PC-9 (cell line): ENCODE measurements around the gene RBM45. TPM values are rescaled to one million over a fixed set of nuclear protein-coding genes. Genes with fewer than 3 reads are reported as not detected.
A peak's percentile ranks its signal among the peaks of the same experiment; 100 is the strongest.
"Not testable (repeated sequence)": the region's sequence is repeated elsewhere in the genome, so short reads cannot be mapped to it uniquely, and the experiment has no call there.

Source experiments
- BruUV-seq: library from RNA; stranded (reverse); fragments of 400-500 nt; replicated peaks from 2 replicates; lab custom pipeline; 2021; lab: Mats Ljungman, UMichigan
- CTCF ChIA-PET: fragments of 300-600 bp; sonication (Branson Sonifier 250); formaldehyde crosslinking; loops from one replicate; lab custom pipeline; 2022; ENCODE audit warnings: antibody characterized with exemption; lab: Charles Lee
- POLR2A ChIA-PET: fragments of 300-600 bp; sonication (Branson Sonifier 250); formaldehyde crosslinking; loops from one replicate; lab custom pipeline; 2022; ENCODE audit warnings: antibody characterized with exemption; ENCODE audit not compliant: unreplicated experiment; lab: Charles Lee
- DNase-seq, 2 experiments: peaks; one replicate each; pipeline versions ENCODE4 v3.0.0 to v3.0.0-alpha.2; 2015 to 2022; ENCODE audit warnings: mixed read lengths in 1 of 2
- H2AFZ ChIP-seq: fragments of 200-600 bp; sonication (generic); 2 replicates; pipeline ENCODE4 v1.8.1; 2017; ENCODE audit warnings: antibody characterized with exemption
- H3F3A ChIP-seq: fragments of 200-600 bp; sonication (generic); 2 replicates; pipeline ENCODE4 v1.8.1; 2017; ENCODE audit warnings: antibody characterized with exemption, mild to moderate bottlenecking, low read depth; ENCODE audit not compliant: insufficient read depth
- H3K27ac ChIP-seq: fragments of 200-600 bp; sonication (generic); 2 replicates; pipeline ENCODE4 v1.6.1; 2016; ENCODE audit warnings: mixed run types
- H3K27me3 ChIP-seq: fragments of 200-600 bp; sonication (generic); 2 replicates; pipeline ENCODE4 v1.6.1; 2016; ENCODE audit warnings: low read depth, mixed run types; ENCODE audit not compliant: insufficient read depth
- H3K36me3 ChIP-seq: fragments of 200-600 bp; sonication (generic); 2 replicates; pipeline ENCODE4 v1.6.1; 2016; ENCODE audit warnings: low read depth, mixed run types
- H3K4me1 ChIP-seq: fragments of 200-600 bp; sonication (generic); replicated peaks from 2 replicates; pipeline ENCODE4 v1.6.1; 2016; ENCODE audit warnings: mixed run types; ENCODE audit not compliant: insufficient read depth
- H3K4me2 ChIP-seq: fragments of 200-600 bp; sonication (generic); 2 replicates; pipeline ENCODE4 v1.6.1; 2017; ENCODE audit warnings: mixed run types
- H3K4me3 ChIP-seq: fragments of 200-600 bp; sonication (generic); 2 replicates; pipeline ENCODE4 v1.6.1; 2016; ENCODE audit warnings: mixed run types
- H3K79me2 ChIP-seq: fragments of 200-600 bp; sonication (generic); 2 replicates; pipeline ENCODE4 v1.6.1; 2017; ENCODE audit warnings: low read depth, mixed run types
- H3K9me2 ChIP-seq: fragments of 200-600 bp; sonication (generic); 2 replicates; pipeline ENCODE4 v1.8.1; 2017; ENCODE audit warnings: mild to moderate bottlenecking; ENCODE audit not compliant: insufficient read depth
- H3K9me3 ChIP-seq: fragments of 200-600 bp; sonication (generic); 2 replicates; pipeline ENCODE4 v1.8.1; 2016; ENCODE audit warnings: low read depth; ENCODE audit not compliant: insufficient read depth
- H4K20me1 ChIP-seq: fragments of 200-600 bp; sonication (generic); 2 replicates; pipeline ENCODE4 v1.8.1; 2017; ENCODE audit not compliant: insufficient read depth
- CTCF ChIP-seq: fragments of 200-600 bp; sonication (generic); conservative IDR thresholded peaks from 2 replicates; pipeline ENCODE4 v1.6.1; 2017; ENCODE audit warnings: mixed run types, antibody characterized with exemption, mild to moderate bottlenecking, moderate library complexity
- EZH2 ChIP-seq: fragments of 200-600 bp; sonication (generic); IDR thresholded peaks from 2 replicates; pipeline ENCODE4 v1.8.0; 2017; ENCODE audit warnings: antibody characterized with exemption, low read depth
- intact Hi-C: fragments of 100-400 bp; cut with micrococcal nuclease; formaldehyde crosslinking; loops from one replicate; pipeline ENCODE4 v1.10.0; 2022; ENCODE audit not compliant: unreplicated experiment
- total RNA-seq: library from RNA; stranded (reverse); gene quantifications from 2 replicates; pipeline ENCODE4 v1.2.3, GENCODE V29; 2021

Gene RBM45
- total RNA-seq, 1 experiment from 2014 or later = 12.6 TPM

DNA sequence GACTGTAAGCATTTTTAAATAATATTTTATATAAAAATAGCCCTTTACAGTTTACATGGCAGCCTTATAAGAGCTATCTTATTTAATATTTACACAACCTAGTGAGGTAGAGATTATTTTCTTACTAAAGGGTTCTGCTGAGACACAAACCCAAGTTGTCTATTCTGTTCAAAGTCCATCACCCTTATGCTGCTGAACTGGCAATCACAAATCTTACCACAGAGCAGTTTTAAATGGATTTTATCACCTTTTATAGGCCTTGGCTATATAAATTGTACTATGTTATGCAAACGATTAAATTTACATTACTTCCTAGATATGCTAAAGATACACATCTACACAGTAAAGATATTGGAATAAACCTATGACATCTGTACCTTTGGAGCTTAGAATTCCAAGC is 40.7 kb downstream of the RBM45 start:
- POLR2A ChIA-PET = no interaction called here
- Histone ChIP-seq H3K27ac (no peak overlapping the region), H3K9me2 (no peaks in the 10 kb centered on the region), H3F3A (no peaks in the 10 kb centered on the region), H3K27me3 (no peaks in the 10 kb centered on the region), H3K4me2 (no peak overlapping the region), H3K9me3 (no peaks in the 10 kb centered on the region), H3K79me2 (no peaks in the 10 kb centered on the region), H4K20me1 (no peaks in the 10 kb centered on the region), H2AFZ (no peak overlapping the region), H3K4me1 (no peaks in the 10 kb centered on the region), H3K36me3 (no peaks in the 10 kb centered on the region), H3K4me3 (no peak overlapping the region)
- TF ChIP-seq EZH2 = no peak
- no peak for TF ChIP-seq CTCF
- CTCF ChIA-PET = interaction anchor here (1.2 kb wide), 1 partner anchor 12 kb away, joined by 3 read pairs; no protein-coding TSS in a partner anchor
- DNase-seq = no peak
- intact Hi-C loops = loop anchor here (2.0 kb wide), 1 partner anchor 32 kb away; no protein-coding TSS in a partner anchor
- BruUV-seq = no TSS peak

GRCh38 chr2:178153878-178154277 is 41.6 kb downstream of the RBM45 start:
- H3K79me2 ChIP-seq, H3K4me1 ChIP-seq, POLR2A ChIA-PET, H3F3A ChIP-seq, H3K27me3 ChIP-seq, H3K36me3 ChIP-seq, H3K4me2 ChIP-seq, H4K20me1 ChIP-seq, DNase-seq, H3K4me3 ChIP-seq, H3K9me2 ChIP-seq, H3K9me3 ChIP-seq, BruUV-seq, H2AFZ ChIP-seq, H3K27ac ChIP-seq: not testable (repeated sequence)
- CTCF ChIA-PET = interaction anchor here (1.2 kb wide), 1 partner anchor 13 kb away, joined by 3 read pairs; no protein-coding TSS in a partner anchor
- intact Hi-C loops = loop anchor here (2.0 kb wide), 1 partner anchor 31 kb away; no protein-coding TSS in a partner anchor

- Histone ChIP-seq H4K20me1 (no peaks in the 10 kb centered on the region), H2AFZ (no peak overlapping the region), H3K9me2 (no peaks in the 10 kb centered on the region), H3K27me3 (no peaks in the 10 kb centered on the region), H3K4me3 (no peak overlapping the region), H3F3A (no peaks in the 10 kb centered on the region), H3K36me3 (no peaks in the 10 kb centered on the region), H3K79me2 (no peaks in the 10 kb centered on the region), H3K9me3 (no peaks in the 10 kb centered on the region), H3K4me1 (no peaks in the 10 kb centered on the region), H3K27ac (no peak overlapping the region), H3K4me2 (no peak overlapping the region)
- DNase-seq = no peak
- ChIA-PET CTCF (no interaction called here), POLR2A (no interaction called here)
- TF ChIP-seq CTCF (no peak), EZH2 (no peak)
- BruUV-seq = no TSS peak
- intact Hi-C loops = no loop called here
These were observed 43.3 kb downstream of the RBM45 start for GRCh38 chr2:178155524-178155923.

GRCh38 chr2:178157574-178157973 is 45.3 kb downstream of the RBM45 start:
- Histone ChIP-seq H3K27me3 (no peaks in the 10 kb centered on the region), H4K20me1 (no peaks in the 10 kb centered on the region), H3K9me3 (no peaks in the 10 kb centered on the region), H3K36me3 (no peaks in the 10 kb centered on the region), H3K9me2 (no peaks in the 10 kb centered on the region), H3K27ac (no peak overlapping the region), H3K4me2 (peak overlapping the region; percentile 32; the same call in 1 of the 2 replicates), H3K79me2 (no peaks in the 10 kb centered on the region), H3K4me3 (no peak overlapping the region; the same call in 1 of the 2 replicates), H2AFZ (peak overlapping the region; percentile 22; the same call in 1 of the 2 replicates), H3F3A (no peaks in the 10 kb centered on the region), H3K4me1 (no peaks in the 10 kb centered on the region)
- CTCF ChIA-PET = no interaction called here
- DNase-seq = no peak
- BruUV-seq = no TSS peak
- intact Hi-C loops = no loop called here
- no peak for TF ChIP-seq EZH2
- TF ChIP-seq CTCF = no peak
- POLR2A ChIA-PET = interaction anchor here (0.7 kb wide), 1 partner anchor 193 kb away, joined by 7 read pairs; no protein-coding TSS in a partner anchor
